ENCODE measurements around the gene DOC2B.

The DOC2B gene

GRCh38 chr17:159609-160008 lies 21.8 kb downstream of the DOC2B start:
- TF ChIP-seq CTCF (IDR thresholded peaks at IDR 0.05; ENCODE audit: insufficient read depth, low read depth, low read length, missing control alignments): no peak
- no peak overlapping the region for H3K4me3 ChIP-seq (ENCODE audit: low read depth, low read length)
- DNase-seq (ENCODE audit: low read depth): no peak

DNA sequence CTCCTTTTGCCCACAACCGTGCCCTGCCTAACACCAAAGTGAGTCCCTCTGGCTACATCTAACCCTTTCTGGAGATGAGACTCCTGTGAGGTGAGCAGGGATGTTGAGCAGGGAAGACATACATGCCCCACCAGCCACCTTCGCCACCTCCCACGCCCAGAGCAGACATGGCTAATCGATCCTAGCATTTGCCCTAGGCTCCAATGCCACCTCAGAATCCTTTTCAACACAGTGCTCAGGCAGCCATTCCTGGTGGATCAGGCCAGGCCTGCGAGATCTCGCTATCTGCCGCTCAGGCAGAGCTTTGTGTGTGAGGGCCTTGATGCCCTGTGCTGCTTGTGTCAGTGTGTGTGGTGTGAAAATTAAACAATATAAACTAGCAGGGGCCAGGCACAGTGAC lies 23.1 kb downstream of the DOC2B start:
- no peak overlapping the region for H3K4me3 ChIP-seq (ENCODE audit: low read depth, low read length)
- no peak for TF ChIP-seq CTCF (IDR thresholded peaks at IDR 0.05; ENCODE audit: insufficient read depth, low read depth, low read length, missing control alignments)
- no peak for DNase-seq (ENCODE audit: low read depth)

DNA sequence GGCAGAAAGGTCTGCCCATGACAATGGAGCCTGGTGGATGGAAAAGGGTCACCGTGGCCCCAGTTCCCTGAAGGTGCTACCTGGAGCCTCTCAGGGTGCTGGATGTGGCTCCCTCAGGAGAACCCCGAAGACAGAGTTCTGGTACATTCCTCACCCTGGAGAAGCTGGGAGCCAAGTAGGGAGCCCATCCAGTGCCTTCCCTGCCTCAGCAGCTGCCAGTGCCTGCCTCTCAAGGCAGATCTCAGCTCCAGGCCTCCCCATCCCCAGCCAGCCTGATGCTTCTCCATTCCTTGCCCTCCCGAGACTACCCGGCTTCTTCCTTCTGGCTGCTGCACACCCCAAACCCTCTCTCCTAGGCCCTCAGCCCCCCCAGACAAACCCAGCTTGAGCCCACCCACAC lies 23.5 kb downstream of the DOC2B start:
- no peak overlapping the region for H3K4me3 ChIP-seq (ENCODE audit: low read depth, low read length)
- DNase-seq (ENCODE audit: low read depth): no peak
- no peak for TF ChIP-seq CTCF (IDR thresholded peaks at IDR 0.05; ENCODE audit: insufficient read depth, low read depth, low read length, missing control alignments)

DNA sequence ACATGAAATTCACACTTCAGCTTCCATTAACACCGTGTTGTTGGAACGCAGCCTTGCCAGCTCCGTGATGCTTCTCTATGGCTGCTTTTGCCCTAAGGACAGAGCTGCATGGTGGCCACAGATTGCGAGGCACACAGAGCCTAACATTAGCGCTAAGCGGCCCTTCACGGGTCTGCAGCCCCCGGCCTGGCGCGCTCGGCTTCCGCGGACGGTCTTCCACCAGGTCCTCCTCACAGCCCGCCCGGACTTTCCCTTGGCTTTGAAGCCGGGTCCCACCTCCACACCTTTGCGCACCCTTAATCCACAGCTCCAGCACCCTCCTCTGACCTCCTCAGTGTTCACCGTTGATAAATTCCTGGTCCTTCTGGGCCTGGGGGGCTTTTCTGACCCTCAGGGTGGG lies 24.5 kb downstream of the DOC2B start:
- no peak for TF ChIP-seq CTCF (IDR thresholded peaks at IDR 0.05; ENCODE audit: insufficient read depth, low read depth, low read length, missing control alignments)
- no peak overlapping the region for H3K4me3 ChIP-seq (ENCODE audit: low read depth, low read length)
- no peak for DNase-seq (ENCODE audit: low read depth)

GRCh38 chr17:156094-156621 lies 25.3 kb downstream of the DOC2B start:
- H3K4me3 ChIP-seq (ENCODE audit: low read depth, low read length): no peak overlapping the region
- DNase-seq (ENCODE audit: low read depth): no peak
- TF ChIP-seq CTCF (IDR thresholded peaks at IDR 0.05; ENCODE audit: insufficient read depth, low read depth, low read length, missing control alignments): no peak

GRCh38 chr17:155576-155975 lies 25.9 kb downstream of the DOC2B start:
- TF ChIP-seq CTCF (IDR thresholded peaks at IDR 0.05; ENCODE audit: insufficient read depth, low read depth, low read length, missing control alignments): no peak
- DNase-seq (ENCODE audit: low read depth): no peak
- H3K4me3 ChIP-seq (ENCODE audit: low read depth, low read length): no peak overlapping the region

GRCh38 chr17:153851-154250 lies 27.6 kb downstream of the DOC2B start:
- DNase-seq (ENCODE audit: low read depth): no peak
- no peak overlapping the region for H3K4me3 ChIP-seq (ENCODE audit: low read depth, low read length)
- TF ChIP-seq CTCF (IDR thresholded peaks at IDR 0.05; ENCODE audit: insufficient read depth, low read depth, low read length, missing control alignments): no peak

Data from GM12865 (cell line).